GM21619 (cell line): ENCODE measurements around the gene LRP1.

Experiments used
- ATAC-seq: cut with Tn5 transposase; IDR thresholded peaks from one replicate; pipeline ENCODE4 v1.9.1; 2021; ENCODE audit not compliant: unreplicated experiment

Gene LRP1

GRCh38 chr12:57127726-57128518 lies at the start of gene LRP1:
Gene LRP1 (plus strand): TSS chr12:57128483. CDS start chr12:57128965, 482 bp downstream.
- ATAC-seq, result no peak

GRCh38 chr12:57078519-57079404 lies 49.5 kb upstream of the LRP1 start, which contains the start of gene NEMP1:
Gene NEMP1 (minus strand): TSS chr12:57078791. CDS start chr12:57078745, 46 bp downstream.
- peak; percentile 95 for ATAC-seq

- ATAC-seq, result no peak
These were observed 48.5 kb upstream of the LRP1 start for GRCh38 chr12:57079821-57080220.

- no peak for ATAC-seq
These were observed 47.4 kb upstream of the LRP1 start for GRCh38 chr12:57080855-57081254.

- ATAC-seq, result no peak
These were observed 42.2 kb upstream of the LRP1 start for GRCh38 chr12:57085999-57086492.

GRCh38 chr12:57086493-57087009 lies 41.7 kb upstream of the LRP1 start:
- ATAC-seq, result no peak

GRCh38 chr12:57087010-57087690 lies 41.1 kb upstream of the LRP1 start:
- ATAC-seq, result peak; percentile 26

- ATAC-seq, result peak; percentile 34
These were observed 40.5 kb upstream of the LRP1 start for GRCh38 chr12:57087691-57088353.

GRCh38 chr12:57088354-57089270 lies 39.7 kb upstream of the LRP1 start, which contains the start of gene NAB2:
Gene NAB2 (plus strand): TSS chr12:57089114. CDS start chr12:57089272, 158 bp downstream.
- ATAC-seq, result peak; percentile 58

- no peak for ATAC-seq
These were observed 38.7 kb upstream of the LRP1 start for GRCh38 chr12:57089271-57090245.

GRCh38 chr12:57090490-57090889 lies 37.8 kb upstream of the LRP1 start:
- ATAC-seq, result no peak

GRCh38 chr12:57090924-57091637 lies 37.2 kb upstream of the LRP1 start:
- no peak for ATAC-seq

- ATAC-seq, result no peak
These were observed 36.4 kb upstream of the LRP1 start for GRCh38 chr12:57091638-57092528.

GRCh38 chr12:57092529-57092862 lies 35.8 kb upstream of the LRP1 start:
- no peak for ATAC-seq

GRCh38 chr12:57092876-57093414 lies 35.3 kb upstream of the LRP1 start:
- ATAC-seq, result no peak
